ENCODE results near the gene POU2F1. TPM values are rescaled to one million over a fixed set of nuclear protein-coding genes. Genes with fewer than 3 reads are reported as not detected.

The POU2F1 gene
- total RNA-seq, 4 donors from 2014 or later, result 8.4 to 32.1 (median 17.5) TPM

DNA sequence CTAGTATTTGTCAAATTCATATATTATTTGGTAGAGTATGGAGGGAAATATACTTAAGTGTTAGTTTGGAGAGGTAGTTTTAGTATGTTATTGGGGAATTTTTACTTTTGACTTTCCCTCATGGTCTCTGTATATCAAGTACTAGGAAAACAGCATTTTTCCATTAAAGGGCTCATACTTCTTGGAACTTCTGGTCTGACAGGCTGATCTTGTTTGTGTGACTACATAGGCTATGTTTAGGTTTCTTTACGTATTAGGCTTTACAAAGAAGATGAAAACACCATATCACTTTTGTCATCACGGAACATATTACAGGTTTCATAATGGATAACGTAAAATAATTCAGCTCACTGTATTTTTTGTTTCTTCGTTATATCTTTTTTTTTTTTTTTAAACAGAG, 30.8 kb downstream of the POU2F1 start:
- DNase-seq (ENCODE audit: low spot score in 2 of 2), result no peak
- Histone ChIP-seq H3K27me3 (no peaks in the 10 kb centered on the region), H3K27ac (no peak overlapping the region), H3K4me3 (no peak overlapping the region), H3K36me3 (no peaks in the 10 kb centered on the region), H3K4me1 (peaks cover 5% of the 10 kb centered on the region), H3K9me3 (no peaks in the 10 kb centered on the region)
- WGBS, result 82% methylated on average over 4 of the region's 4 CpGs
- TF ChIP-seq, protein P1, sequence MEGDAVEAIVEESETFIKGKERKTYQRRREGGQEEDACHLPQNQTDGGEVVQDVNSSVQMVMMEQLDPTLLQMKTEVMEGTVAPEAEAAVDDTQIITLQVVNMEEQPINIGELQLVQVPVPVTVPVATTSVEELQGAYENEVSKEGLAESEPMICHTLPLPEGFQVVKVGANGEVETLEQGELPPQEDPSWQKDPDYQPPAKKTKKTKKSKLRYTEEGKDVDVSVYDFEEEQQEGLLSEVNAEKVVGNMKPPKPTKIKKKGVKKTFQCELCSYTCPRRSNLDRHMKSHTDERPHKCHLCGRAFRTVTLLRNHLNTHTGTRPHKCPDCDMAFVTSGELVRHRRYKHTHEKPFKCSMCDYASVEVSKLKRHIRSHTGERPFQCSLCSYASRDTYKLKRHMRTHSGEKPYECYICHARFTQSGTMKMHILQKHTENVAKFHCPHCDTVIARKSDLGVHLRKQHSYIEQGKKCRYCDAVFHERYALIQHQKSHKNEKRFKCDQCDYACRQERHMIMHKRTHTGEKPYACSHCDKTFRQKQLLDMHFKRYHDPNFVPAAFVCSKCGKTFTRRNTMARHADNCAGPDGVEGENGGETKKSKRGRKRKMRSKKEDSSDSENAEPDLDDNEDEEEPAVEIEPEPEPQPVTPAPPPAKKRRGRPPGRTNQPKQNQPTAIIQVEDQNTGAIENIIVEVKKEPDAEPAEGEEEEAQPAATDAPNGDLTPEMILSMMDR (IDR thresholded peaks at IDR 0.05), result no peak
- TF ChIP-seq POLR2A (IDR thresholded peaks at IDR 0.05) (no peak), POLR2AphosphoS5 (IDR thresholded peaks at IDR 0.05) (no peak), EP300 (IDR thresholded peaks at IDR 0.05) (no peak)

DNA sequence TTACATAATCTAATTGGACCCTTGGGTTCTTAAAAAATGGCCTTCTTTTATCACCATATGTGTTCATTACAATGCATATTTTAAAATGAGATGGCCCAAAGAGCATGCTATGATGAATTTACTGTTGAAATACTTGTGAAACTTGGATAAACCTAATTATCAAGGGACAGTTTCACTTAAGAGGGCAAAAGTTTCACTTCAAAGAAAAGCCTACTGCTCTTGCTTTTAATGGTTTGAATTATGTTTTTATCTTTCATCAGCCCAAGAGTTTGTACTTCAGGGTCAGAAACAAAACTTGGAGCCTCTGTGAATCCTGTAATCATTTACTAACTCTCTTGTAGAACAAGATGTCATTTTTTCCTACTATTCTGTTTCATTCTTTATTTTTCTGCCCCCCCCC, 32.3 kb downstream of the POU2F1 start:
- no peak for DNase-seq (ENCODE audit: low spot score in 2 of 2)
- TF ChIP-seq POLR2A (IDR thresholded peaks at IDR 0.05), result no peak
- TF ChIP-seq POLR2AphosphoS5 (IDR thresholded peaks at IDR 0.05), result no peak
- no peak for TF ChIP-seq EP300 (IDR thresholded peaks at IDR 0.05)
- TF ChIP-seq, protein P1 (IDR thresholded peaks at IDR 0.05), result no peak
- peaks cover 5% of the 10 kb centered on the region for H3K4me1 ChIP-seq

DNA sequence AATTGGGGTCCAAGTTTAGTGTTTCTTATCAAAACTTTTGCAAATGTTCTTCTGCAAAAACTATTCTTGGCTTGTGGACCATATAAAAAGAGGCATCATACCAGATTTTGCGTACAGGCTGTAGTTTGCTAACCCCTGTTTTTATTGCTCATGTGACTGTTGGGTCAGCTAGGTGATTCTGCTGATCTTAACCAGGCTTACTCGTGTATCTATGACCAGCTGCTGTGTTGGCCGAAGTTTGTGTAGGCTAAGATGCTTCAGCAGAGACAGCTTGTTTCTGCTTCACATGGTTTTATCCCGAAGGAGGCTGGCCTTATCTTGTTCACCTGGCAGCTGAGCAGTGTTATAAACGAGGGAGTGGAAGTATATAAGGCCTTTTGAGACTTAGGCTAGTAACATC, 38.2 kb downstream of the POU2F1 start:
- no peak for TF ChIP-seq POLR2A (IDR thresholded peaks at IDR 0.05)
- TF ChIP-seq POLR2AphosphoS5 (IDR thresholded peaks at IDR 0.05), result no peak
- TF ChIP-seq, protein P1 (IDR thresholded peaks at IDR 0.05), result no peak
- no peak for TF ChIP-seq EP300 (IDR thresholded peaks at IDR 0.05)
- no peaks in the 10 kb centered on the region for H3K27me3 ChIP-seq

More for the DNA sequence above, 32.3 kb downstream of the POU2F1 start:
- Histone ChIP-seq H3K27me3 (no peaks in the 10 kb centered on the region), H3K9me3 (no peaks in the 10 kb centered on the region), H3K4me3 (no peak overlapping the region), H3K36me3 (no peaks in the 10 kb centered on the region), H3K27ac (no peak overlapping the region)

DNA sequence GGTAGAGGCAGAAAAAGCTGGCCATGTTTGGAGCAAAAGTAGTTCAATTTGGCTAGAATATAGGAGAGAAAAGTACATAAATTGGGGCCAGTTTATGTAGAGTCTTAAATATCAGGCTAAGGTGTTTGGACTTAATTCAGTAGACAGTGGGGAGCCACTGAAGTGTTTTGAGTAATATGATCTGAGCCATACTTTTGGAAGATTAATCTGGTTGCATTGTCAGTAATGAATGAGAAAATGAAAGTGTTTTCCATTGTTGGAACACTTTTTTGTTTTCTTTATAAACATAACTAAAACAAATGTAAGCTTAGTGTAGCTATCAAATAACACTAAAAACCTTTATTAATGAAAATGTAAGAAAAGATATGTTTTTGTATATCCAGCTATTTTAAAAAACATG, 42.1 kb downstream of the POU2F1 start:
- TF ChIP-seq POLR2AphosphoS5 (IDR thresholded peaks at IDR 0.05), result no peak
- TF ChIP-seq POLR2A (IDR thresholded peaks at IDR 0.05), result no peak
- TF ChIP-seq, protein P1 (IDR thresholded peaks at IDR 0.05), result no peak
- TF ChIP-seq EP300 (IDR thresholded peaks at IDR 0.05), result no peak
- no peaks in the 10 kb centered on the region for H3K27me3 ChIP-seq
- H3K4me1 ChIP-seq, result peaks cover 14% of the 10 kb centered on the region
- DNase-seq (ENCODE audit: low spot score in 2 of 2), result no peak
- no peaks in the 10 kb centered on the region for H3K9me3 ChIP-seq
- no peaks in the 10 kb centered on the region for H3K36me3 ChIP-seq
- H3K27ac ChIP-seq, result no peak overlapping the region
- H3K4me3 ChIP-seq, result no peak overlapping the region

More for the DNA sequence above, 38.2 kb downstream of the POU2F1 start:
- Histone ChIP-seq H3K4me3 (no peak overlapping the region), H3K36me3 (no peaks in the 10 kb centered on the region), H3K9me3 (no peaks in the 10 kb centered on the region), H3K27ac (no peak overlapping the region), H3K4me1 (peaks cover 6% of the 10 kb centered on the region)
- DNase-seq (ENCODE audit: low spot score in 2 of 2), result no peak
- WGBS, result 76% methylated on average over 5 of the region's 5 CpGs

DNA sequence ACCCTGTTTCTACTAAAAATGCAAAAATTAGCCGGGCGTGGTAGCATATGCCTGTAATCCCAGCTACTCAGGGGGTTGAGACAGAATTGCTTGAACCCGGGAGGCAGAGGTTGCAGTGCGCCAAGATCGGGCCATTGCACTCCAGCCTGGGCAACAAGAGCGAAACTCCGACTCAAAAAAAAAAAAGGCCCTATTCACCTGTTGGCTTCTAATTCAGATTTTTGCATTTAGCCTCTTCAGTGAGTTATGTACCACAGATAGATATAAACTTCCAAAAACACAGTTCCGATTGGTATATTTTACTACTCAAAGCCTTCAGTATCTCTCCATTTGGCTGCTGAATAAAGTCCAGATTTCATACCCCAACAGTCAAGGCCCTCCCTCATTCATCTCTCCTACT, 42.7 kb downstream of the POU2F1 start:
- H3K36me3 ChIP-seq, result no peaks in the 10 kb centered on the region
- no peak overlapping the region for H3K27ac ChIP-seq
- H3K4me3 ChIP-seq, result no peak overlapping the region
- no peaks in the 10 kb centered on the region for H3K27me3 ChIP-seq
- H3K4me1 ChIP-seq, result peaks cover 17% of the 10 kb centered on the region
- TF ChIP-seq POLR2A (IDR thresholded peaks at IDR 0.05), result no peak
- TF ChIP-seq, protein P1 (IDR thresholded peaks at IDR 0.05), result no peak
- TF ChIP-seq EP300 (IDR thresholded peaks at IDR 0.05), result no peak
- no peak for TF ChIP-seq POLR2AphosphoS5 (IDR thresholded peaks at IDR 0.05)
- 93% methylated on average over 8 of the region's 8 CpGs for WGBS
- no peaks in the 10 kb centered on the region for H3K9me3 ChIP-seq
- no peak for DNase-seq (ENCODE audit: low spot score in 2 of 2)

Data from suprapubic skin (tissue), 4 donors.